ENCODE data around the gene CFAP100.

CFAP100 gene
- total RNA-seq, result 0 to 0.17 (median 0) reads per million in 18 experiments

DNA sequence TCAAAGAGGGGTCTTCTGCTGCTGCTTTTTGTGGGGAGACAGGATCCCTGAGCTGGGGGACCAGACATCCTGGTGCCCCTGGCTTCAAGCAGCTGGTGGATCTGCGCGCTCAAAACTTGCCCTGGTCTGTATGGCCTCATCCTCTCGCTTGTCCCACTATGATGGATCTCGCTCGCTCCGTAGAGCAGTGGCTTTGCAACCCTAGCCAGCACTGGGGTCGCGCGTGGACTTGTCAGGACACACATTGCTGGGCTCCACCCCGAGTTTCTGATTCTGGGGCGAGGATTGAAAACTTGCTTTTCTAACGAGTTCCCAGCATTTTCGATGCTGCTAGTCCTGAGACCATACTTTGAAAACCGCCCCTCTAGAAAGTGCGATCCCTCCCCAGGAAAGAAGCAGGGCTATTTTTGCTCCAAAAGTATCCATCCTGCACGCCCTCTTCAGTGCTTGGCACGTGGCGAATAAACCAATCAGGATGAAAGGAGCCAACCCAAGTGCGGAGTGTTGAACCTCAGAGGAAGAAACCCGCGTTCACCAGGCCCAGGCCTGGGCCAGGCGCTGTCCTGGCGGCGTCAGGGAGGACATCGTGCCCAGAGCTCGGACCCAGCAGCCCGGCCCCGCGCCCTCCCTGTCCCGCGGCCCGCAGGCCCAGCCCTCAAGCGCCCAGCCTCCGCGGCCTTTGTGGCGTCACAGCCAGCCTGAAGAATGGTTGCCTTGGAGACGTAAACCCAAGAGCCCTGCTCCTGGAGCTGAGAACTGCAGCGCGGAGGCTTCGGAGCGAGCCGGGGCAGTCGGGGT is at the start of gene CFAP100:
Gene CFAP100, plus strand, starts transcription at position 731 of the 798 bp plus-strand sequence. CDS start 1,092 bp downstream, outside the sequence.
- no peak for DNase-seq

DNA sequence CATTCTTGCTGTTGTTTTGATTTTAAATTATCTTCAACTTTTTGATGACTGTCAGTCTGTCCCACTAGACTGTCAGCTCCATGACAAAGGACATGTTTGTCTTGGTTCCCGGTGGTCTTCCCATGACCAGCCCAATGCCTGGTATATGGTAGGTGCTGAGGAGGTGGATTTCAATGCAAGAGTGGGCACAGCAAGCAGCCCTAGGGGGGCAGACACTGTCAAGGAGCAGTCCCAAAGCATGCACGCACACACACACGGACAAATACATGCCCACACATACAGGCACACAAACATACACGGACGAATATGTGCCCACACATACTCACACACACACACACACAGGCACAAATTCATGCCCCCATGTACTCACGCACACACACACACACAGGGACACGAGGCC is 49.5 kb upstream of the CFAP100 start:
- no peak for DNase-seq

DNA sequence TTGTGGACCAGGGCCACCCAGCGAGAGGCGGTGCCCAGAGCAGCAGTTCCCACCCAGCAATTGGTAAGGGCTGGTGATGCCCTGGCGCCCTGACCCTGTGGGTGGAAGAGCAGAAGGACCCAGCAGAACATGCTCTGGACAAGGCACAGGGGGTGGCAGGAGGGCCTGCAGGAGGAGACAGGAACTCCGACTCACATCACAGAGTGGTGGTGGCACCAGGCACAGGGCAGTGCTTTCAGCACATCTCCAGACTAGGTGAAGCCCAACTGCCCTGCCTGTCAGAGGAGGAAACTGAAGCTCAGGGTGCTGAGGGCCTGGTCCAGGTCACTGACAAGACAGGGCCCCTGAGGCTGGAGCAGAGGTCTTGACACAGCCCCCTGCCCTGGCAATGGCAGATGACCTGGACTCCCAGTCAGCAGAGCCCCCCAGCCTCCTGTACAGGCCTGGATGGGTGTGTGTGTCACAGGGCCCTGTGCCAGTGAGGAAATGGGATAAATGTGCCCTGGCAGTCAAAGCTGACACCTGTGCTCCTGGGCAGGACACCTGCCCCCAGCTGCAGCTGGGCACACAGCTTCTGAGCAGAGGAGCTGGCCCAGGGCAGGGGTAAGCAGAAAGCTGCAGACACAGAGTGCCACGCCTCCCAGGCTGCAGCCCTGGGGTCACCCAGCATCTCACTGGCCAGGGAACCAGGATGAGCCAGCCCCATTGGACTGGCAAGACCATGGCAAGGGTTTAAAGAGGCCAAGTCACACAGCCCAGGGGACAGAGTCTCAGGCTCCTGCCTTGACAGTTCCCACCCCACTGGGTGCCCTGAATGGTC is 48.9 kb upstream of the CFAP100 start:
- DNase-seq, result no peak

DNA sequence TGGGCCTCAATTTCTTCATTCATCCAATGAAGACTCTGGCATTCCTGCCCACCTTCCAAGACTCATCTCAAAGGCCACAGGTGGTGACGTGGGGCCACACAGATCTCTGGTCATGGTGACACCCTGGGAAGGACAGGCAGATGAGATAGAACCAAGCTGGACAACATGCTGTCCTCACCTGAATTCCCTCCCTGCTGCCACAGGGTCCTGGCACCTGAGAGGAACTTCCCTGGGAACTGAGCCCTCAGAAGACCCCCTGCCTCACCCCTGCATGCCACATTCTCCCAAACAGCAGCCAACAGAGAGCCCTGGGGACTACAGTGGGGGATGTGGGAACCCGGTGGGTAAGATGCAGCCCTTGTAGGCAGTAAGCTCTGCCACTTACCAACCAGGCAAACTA is 48.2 kb upstream of the CFAP100 start:
- DNase-seq, result no peak

DNA sequence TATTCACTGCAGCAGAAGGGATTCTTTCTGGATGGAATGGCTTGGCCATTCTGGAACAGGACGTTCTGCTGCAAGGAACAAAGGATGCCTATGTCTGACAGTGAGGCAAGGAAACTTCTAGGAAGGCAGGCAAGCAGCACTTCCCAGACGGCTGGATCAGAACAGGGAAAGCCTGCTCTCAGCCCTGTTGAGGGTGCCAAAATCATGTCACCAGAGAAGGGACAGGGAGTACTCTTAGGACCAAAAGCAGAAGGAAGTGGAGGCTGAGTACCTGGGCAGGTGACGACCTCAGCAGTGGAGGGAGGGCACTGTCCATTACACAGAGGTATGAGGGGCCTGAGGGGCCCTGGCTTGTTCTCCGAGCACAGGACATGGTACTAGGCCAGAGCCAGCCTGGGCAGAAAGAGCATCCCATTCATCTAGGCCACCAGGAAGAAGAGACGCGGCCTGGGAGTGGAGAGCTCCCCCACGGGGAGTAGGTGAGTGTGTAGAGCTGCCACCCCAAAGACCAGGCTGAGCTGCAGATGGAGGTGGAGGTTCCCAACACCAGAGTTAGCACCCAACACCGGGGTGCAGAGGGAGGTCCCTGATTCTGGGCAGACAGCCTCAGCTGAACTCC is 47.1 kb upstream of the CFAP100 start:
- DNase-seq, result no peak

DNA sequence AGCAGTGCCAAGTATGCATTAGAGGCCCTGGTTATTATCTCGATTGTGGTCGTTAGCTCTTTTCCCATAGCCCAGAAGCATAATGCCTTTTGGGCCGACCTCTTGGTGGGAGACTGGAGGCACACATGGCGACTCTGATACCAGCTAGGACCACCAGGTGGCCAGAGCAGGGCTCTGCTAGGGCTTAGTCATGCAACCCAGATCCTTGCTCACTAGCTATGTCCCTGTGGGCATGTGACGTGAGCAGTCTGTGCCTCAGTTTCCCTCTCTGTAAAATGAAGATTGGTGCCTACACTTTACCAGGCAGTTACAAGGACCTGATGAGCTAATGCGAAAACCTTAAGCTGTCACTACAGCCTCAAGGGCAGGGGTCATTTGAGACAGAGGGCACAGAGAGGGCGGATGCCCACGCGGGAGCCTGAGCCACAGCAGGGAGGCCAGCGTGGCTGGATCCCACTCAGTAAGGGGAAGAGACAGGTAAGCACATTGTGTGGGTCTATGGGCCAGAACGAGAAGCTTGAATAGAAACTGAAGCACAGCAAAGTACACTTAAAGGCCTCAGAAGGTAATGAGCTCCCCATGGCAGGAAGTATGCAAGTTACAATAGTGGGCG is 46.3 kb upstream of the CFAP100 start:
- no peak for DNase-seq

DNA sequence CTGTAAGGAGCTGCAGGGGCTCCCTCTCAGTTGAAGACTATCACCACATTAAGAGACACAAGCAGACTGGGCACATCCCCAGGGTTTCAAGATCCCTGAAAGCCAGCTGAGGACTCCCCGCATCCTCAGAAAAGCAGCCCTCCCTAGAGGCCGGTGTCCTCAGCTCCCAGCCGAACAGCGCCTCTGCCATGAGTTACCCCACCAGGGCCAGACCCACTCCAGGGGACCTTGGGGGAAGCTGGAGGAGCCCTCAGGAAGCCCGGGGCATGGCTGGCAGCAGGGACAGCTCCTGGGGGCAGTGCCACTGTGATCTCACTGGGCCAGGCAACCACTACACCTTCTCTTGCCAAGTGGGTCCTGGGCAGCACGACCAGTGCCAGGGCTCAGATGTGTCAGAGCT is 45.6 kb upstream of the CFAP100 start:
- no peak for DNase-seq

DNA sequence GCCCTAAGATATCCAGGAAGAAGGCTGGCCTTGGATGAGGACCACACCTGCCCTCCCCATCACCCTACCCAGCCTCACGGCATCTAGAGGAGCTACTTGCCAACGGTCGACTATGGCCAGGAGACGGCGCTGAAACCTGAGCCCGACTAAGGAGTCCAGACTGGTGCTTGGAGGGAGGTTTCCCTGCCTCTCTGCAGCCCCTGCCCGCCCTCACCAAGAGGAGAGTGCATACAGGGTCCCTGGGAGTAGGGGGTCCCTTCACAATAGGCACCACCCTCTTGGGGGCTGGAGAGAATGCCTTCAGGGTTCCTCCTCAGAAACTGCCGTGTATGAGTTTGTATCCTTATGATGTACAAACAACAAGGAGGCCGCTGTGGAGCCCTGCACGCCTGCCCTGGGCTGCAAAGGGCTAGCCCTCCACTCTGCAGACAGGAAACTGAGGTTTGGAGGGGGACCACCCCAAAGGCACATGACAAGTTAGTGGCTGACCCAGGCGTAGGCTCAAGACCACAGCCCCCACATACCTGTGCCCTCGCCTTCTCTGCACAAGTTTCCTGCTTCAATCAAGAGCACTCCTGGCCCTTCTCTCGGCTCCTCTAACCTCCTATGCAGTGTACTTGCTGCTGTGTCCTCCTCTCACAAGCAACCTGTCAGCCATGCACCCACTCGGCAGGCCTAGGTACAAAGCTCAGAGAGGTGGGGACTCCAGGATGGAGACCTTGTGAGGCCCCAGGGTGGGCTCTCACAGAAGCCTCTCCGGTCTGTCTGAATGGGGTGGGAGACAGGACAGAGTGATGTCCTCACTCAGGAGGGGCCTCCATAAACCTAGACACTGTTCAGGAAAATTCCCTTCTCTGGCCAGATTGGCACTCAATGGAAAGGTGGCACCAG is 44.9 kb upstream of the CFAP100 start:
- DNase-seq, result no peak

DNA sequence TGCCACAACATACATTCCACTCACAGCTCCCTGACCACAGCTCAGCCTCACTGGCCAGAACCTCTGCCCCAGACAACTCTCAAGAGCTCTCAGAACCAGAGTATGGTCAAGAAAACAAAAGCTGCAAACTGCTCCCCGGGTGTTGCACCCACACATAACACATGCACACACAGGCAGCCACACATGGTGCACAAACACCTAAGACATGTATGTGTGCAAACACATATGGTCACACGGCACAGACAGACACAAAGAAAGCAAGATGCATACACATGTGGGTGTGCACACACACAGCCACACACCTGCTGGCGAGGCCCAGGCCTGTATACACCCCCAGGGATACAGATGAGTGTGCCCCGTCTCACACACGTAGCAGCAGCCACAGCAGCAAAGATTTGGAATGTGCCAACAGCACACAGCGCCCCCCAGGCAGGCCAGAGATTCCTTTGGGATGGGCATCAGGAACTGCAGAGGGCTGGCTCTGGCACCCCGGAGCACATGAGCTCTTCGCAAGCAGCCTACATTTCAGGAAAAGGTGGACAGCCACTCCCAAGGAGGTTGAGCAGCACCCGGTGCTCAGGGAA is 44.1 kb upstream of the CFAP100 start:
- no peak for DNase-seq

DNA sequence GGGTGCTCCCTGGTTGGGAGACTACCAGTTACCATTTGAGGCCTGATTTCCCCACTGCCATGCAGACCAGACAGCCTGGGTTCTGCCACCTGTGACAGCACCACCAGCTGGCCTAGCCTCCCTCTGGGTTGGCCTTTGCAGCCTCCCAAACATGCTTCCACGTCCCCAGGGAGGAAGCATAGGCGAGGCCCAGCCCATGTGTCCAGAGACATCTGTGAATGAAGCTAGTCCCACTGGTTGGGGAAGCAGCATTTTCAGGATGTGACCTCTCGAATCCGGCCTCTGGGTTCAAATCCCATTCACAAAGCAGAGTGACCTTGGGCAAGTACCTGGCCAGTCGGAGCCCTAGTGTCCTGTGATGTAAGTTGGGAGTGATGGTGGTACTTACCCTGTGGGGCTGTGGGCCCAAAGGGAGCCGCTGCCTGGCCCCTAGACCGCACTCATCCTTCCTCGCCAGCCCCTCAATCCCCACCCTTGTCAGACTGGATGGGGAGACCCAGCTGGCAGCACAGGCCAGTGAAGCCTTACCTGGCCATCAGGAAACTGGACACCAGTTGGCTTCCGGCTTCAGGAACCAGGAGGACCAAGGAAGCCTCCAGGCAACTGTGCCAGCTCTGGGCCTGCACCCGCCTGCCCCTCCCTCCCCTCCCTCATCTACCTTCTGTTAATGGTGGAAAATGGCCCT is 43.5 kb upstream of the CFAP100 start:
- DNase-seq, result no peak

DNA sequence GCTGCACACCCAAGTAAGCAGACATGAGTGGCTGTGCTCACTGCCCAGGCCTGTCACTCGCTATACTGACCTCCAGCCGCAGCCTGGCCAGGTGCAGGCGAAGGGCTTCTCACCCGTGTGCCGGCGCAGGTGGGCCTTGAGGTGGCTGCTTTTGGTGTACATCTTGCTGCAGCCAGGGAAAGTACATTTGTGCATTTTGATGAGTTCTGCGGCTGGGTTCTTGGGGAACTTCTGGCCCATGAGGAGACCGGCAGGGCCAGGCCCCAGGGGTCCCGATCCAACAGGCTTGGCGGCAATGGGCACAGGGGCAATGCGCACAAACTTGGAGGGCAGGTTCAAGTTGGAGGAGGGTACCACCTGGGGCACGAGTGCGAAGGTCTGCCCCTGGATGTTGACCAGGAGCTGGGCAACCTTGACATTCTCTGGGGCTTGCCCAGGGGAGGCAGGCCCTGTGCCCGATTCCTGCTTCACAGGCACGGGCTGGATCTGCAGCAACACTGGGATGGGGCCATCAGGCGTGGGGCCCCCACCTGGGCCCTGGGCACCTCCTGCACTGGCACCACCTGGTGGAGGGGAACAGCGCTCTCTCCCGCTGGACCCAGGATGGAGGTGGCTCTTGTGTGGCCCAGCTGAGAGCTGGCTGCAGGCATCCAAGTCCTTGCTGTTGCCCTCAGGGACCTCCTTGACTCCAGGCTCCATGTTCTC is 42.8 kb upstream of the CFAP100 start:
- DNase-seq, result no peak

DNA sequence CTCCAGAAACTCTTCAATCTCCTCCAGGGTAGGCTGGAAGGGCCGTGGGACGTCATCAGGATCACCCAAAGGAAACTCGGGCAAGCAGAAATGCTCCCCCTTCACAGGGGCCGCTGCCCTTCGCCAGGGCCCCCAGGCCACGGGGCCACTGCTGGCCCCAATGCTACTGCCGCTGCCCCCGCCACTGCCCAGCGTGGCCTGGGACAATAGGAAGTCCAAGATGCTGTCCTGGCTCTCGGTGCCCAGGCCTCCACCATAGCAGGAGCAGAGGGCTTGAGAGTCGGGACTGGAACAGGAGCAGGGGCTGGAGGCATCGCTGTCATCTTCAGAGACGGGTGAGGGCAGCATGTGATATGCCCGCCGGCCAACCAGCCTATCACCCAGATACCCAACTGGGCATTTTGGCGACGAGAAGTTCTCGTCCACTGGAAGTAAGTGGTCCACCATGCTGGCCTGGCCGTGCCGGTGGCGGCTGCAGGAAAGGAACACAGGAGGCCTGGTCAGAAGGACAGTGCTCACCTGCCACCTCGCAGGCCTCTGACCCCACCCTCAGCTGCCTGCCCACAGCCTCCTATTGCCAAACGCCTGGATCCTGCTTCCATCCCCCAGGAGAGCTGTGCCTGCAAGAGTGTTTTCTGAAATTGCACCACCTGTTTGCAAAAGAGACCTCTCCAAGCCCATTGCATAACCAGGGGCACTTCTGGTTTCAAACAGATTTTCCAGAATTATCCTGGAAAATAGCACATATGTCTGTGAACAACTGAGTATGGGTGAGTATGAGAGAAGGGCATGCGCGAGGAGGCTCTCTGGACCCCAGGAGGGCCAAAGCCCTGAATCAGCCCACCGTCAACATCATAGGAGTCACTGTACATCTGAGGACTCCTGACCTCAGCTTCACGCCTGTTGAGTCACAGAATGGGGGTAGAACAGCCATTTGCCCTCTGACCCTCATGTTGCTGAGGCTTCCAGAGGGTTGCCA is 41.9 kb upstream of the CFAP100 start:
- no peak for DNase-seq

DNA sequence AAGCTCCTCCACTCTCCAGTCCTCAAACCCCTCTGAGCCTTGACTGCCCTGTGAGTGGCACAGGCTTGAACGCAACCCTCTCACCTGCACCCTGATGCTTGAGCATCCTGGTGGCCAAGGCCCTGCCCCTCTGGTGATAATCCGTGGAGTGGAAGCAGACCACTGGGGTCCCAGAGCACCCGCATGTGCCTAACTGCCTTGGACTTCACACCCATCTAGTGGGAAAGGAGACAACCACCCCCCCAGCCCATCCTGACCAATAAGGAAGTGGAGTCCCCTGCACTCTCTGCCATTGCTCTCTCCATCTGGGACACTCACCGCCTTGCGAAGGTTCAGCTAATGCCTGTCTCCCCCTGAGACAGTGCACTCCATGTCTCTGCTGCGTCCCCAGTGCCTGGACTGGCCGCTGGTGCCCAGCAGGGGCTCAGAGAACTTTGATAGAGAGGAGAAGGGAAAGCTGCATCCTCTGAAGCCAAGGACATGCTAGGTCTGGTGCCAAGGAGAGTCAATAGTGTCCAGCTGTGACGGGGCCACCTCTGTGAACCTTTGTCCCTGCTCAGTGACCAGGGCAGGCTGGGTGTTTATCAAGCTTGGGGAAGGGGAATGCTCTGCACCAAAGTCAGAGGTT is 40.9 kb upstream of the CFAP100 start:
- DNase-seq, result no peak

DNA sequence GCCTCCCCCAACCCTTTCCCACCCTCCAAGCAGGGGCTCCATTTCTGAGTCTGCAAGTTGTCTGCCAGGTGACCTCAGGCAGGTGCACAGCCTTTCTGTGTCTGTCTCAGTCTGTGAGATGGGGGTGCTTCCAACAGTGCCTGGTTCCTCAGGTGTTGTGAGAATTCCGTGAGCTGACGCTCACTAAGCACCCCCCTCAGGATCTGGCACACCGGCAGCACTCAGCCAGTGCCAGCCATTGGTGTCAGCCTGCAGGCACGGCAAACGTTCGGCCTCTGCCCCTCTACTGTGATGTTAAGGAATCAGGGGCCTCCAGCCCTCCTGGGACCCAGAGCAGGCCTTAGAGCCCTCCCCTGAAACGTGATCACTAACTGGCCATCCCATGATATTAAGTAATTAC is 39.9 kb upstream of the CFAP100 start:
- no peak for DNase-seq

DNA sequence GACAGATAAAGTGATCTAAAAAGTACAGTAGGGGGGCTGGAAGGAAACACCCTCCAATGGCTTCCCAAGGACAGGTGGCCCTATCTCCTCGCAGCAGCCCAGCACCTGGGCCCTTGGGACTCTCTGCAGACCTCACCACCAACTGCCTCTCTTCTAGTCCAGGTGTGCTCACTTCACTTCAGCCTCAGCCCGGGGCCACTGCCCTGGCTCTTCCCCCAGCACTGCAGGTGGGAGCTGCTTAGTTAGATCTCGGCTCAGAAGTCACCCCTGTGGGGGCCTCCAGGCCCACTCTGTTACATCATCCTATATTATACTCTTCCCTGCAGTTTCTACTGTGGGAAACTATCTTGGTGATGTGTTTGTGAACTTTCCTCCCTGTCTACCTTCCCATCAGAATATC is 39.5 kb upstream of the CFAP100 start:
- no peak for DNase-seq

DNA sequence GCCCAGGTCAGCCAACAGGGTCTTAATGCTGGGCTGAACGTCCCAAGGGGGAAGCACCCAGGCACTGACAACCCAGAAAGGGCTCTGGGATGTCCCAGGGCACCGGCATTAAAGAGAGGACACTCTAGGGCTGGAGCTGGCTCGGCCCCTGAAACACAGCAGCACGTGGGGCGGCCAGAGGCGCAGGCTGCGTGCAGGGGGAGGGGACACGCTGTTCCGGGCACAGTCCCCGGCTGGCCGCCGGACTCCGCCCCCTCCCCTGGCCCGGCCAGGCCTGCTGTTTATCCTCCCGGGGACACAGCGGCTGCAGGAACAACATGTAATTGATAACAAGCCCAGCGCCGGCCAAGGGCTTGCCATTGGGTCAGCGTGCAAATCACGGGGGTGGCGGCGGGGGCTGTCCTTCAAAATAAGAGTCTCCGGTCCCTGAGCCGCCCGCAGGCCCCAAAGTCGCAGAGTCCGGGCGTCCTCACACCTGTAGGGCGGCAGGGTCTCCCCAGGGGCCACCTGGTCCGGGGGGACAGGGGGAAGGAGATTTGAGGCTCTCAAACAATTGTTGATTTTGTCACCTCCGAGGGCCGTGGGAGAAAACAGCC is 38.8 kb upstream of the CFAP100 start:
- peak in 1 of 2 donors; percentile 10 for DNase-seq

DNA sequence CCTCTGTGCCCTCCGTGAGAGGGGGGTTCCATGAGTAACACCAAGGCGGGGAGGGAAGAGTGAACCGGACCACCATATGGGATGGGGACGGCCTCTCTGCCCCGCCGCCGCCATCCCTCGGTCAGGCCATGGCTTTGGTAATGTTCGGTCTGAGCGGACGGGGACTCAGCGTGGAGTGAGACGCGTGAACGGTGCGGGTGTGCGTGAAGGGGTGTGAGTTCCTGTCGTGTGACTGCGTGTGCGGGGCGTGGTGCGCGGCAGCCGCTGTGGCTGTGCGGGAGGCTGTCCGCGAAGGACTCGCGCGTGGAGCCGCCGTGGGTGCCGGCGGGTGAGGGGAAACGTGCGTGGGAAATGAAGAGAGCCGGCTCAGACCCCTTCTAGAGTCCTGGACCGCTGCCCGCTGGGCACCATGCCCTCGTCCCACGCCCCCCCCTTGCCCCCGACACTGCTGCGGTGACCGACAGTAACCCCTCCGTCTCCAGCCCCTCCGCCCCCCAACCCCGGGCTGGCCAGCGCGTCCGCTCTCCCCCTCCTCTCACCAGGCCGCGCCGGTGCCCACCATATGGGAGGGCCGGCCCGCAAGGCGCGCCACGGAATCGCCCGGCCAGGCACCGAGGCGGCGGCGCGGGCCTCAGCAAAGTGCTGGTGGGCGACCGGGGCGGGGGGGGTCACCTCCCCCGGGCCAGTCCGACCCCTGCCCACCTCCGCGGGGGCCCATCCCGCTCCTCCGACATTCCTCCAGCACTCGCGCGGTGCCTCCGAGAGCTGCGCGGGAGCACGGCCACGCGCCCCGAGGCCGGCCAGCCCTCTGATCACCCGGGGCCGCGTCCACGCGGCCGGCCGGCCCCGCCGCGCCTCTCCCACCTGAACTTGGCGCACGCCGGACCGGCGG is 38.1 kb upstream of the CFAP100 start:
- DNase-seq, result no peak

Data from inflammatory macrophage (primary cell).